Stimulated activated CD8-positive, alpha-beta memory T cell treated with anti-CD3 and anti-CD28 coated beads, Interleukin-4, amount 100 ng/mL, for 48 hours (primary cell): Measurements from ENCODE around the gene RBM15B.
"Not testable (repeated sequence)": the region's sequence is repeated elsewhere in the genome, so short reads cannot be mapped to it uniquely, and the experiment has no call there.

Experiments used
- DNase-seq: peaks from one replicate; pipeline ENCODE4 v3.0.0-alpha.2; 2020

Gene RBM15B, protein sequence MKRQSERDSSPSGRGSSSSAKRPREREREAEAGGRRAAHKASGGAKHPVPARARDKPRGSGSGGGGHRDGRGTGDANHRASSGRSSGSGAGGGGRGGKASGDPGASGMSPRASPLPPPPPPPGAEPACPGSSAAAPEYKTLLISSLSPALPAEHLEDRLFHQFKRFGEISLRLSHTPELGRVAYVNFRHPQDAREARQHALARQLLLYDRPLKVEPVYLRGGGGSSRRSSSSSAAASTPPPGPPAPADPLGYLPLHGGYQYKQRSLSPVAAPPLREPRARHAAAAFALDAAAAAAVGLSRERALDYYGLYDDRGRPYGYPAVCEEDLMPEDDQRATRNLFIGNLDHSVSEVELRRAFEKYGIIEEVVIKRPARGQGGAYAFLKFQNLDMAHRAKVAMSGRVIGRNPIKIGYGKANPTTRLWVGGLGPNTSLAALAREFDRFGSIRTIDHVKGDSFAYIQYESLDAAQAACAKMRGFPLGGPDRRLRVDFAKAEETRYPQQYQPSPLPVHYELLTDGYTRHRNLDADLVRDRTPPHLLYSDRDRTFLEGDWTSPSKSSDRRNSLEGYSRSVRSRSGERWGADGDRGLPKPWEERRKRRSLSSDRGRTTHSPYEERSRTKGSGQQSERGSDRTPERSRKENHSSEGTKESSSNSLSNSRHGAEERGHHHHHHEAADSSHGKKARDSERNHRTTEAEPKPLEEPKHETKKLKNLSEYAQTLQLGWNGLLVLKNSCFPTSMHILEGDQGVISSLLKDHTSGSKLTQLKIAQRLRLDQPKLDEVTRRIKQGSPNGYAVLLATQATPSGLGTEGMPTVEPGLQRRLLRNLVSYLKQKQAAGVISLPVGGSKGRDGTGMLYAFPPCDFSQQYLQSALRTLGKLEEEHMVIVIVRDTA

DNA sequence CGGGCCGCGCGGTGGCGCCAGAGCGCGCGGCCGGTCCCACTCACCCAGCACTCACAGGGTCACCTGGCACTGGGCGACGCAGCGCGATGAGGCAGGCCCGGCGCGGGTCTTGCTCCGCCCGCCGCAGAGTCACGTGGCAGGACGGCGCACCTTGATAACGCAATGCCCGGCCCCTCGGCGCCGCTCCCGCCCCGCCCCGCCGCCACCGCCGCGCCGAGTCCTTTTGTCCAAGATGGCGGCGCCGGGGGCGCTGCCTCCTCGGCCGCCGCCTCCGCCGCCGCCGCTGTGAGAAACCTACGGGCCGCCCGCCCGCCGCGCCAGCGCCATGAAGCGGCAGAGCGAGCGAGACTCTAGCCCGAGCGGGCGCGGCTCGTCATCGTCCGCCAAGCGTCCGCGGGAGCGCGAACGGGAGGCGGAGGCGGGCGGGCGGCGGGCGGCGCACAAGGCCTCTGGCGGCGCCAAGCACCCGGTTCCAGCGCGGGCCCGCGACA lies at the start of gene RBM15B:
Gene RBM15B, plus strand, starts transcription at position 211 of the 491 bp plus-strand sequence. Its CDS starts 115 bp downstream, at position 326.
- peak; percentile 98 for DNase-seq

DNA sequence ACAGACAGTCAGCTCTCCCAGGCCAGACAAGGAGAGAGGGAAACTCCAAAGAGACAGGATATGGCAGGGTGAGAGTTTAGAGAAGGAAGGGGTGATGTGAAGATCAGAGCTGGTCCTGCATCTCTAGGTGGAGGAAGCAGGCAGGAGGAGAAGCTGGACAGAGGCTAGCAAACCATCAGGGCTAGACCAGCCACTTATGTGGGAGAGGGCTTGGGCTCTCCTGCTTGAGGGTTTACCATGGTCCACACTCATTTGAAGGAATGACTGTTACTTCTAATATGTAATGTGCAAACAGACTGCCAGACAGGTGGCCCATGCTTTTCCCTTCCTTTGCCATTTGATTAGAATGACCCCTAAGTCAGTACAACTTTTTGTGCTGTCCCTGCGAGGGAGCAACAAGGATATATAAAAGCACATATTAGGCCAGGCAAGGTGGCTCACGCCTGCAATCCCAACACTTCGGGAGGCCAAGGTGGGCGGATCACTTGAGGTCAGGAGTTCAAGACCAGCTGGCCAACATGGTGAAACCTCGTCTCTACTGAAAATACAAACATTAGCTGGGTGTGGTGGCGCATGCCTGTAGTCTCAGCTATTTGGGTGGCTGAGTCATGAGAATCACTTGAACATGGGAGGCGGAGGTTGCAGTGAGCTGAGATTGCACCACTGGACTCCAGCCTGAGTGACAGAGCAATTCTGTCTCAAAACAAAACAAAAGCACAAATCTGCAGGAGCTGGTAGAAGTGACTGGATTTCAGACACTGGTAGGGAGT lies 47.0 kb upstream of the RBM15B start:
- no peak for DNase-seq

DNA sequence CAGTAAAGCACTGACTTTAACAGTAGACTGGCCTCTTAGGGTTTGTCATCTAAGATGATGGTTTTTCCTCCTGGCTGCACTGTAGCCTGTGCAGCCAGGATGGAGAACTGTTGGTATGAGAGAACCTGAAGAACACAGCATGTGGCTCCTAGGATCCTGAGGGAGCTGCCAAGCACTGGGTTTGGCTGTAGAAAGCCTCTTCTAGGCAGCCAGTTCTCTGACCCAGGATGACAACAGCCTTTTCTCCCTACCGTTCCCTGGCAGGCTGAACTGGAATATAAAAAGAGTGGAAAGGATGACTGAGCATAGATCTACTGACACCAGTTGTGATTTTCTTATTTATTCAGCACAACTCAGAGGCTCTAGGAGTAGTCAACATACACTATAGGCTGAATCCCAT lies 40.3 kb upstream of the RBM15B start:
- DNase-seq: no peak

DNA sequence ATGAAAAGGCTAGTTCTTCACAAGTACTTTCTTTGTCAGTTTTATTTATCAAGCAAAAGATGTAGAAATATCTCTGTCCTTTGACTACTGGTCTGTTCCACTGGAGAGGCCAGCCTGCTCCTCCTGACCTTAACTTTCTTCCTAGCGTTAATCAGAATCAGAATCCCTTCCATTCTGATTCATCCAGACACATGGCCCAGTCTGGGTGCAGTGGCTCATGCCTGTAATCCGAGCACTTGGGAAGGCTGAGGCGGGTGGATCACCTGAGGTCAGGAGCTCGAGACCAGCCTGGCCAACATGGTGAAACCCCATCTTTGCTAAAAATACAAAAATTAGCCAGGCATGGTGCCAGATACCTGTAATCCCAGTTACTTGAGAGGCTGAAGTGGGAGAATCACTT lies 38.0 kb upstream of the RBM15B start:
- DNase-seq: no peak

DNA sequence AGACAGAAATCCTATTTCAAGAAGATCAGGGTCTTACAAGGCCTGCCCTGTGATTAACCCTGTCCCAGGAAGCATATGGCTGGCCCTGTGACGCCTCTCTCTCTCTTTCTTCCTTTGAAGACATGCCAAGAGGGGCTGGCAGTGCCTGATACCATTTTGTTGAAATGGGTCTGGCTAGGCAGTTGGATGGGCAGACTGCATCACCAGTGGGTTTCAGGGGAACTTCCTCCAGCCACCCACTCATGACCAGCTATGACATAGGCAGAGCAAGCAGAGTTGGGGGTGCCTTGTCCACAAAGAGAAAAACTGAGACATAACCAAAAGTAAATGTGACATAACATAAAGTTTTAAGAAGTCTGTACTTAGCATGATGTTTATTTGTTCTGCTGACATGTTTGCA lies 37.4 kb upstream of the RBM15B start:
- no peak for DNase-seq

DNA sequence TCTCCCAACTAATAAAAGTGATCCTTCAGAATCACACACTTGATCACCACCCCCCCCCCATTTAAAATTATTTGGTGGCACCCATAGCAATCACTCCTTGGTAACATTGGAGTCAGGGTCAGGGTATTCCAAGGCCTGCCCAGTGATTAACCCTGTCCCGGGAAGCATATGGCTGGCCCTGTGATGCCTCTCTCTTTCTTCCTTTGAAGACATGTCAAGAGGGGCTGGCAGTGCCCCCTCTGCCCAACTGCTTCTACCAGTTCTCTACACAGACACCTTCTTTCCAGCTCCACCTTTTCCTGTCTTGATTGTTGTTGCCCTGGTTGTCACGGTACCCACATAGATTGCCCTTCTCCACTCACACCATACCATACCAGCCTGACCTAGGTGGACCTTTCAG lies 36.9 kb upstream of the RBM15B start:
- DNase-seq: no peak

DNA sequence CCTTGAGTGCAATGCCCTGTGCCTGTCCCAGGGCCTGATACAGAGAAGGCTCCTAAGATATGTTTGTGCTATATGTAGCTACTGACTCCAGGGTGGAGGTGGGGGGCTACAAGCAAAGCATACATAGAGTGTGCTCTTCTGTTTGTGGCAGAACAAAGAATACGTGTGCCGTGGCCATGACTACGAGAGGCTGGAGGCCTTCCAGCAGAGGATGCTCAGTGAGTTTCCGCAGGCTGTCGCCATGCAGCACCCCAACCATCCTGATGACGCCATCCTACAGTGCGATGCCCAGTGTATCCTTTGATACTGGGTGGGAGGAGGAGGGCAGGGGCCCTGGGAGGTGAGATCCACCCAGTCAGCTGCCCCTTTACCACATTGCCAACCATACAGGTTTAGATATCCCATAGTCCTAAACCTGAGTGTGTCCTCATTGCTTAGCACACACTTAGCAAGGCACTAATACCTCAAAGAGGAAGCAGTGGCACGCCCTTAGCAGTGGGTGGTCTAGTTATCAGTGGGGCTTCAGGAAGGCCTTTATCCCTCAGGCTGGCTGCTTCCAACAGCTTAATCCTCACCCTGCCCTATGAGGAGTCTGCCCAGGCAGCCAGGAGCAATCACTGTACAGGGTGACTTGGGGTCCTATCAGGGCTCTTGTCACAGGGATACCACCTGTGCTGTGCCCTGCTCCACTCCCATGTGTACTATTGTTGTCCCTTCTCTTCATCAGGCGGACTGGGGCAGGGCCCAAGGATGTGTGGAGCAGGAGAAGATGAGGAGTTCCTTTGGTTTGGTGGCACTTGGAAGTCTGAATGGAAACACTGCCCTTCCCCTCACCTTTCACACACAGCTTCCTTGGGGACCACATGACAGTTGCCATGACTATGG lies 36.1 kb upstream of the RBM15B start:
- DNase-seq: no peak

GRCh38 chr3:51355891-51356578 lies 35.0 kb upstream of the RBM15B start:
- DNase-seq: no peak

GRCh38 chr3:51357856-51358255 lies 33.2 kb upstream of the RBM15B start:
- no peak for DNase-seq

GRCh38 chr3:51358981-51359380 lies 32.1 kb upstream of the RBM15B start:
- DNase-seq: no peak

DNA sequence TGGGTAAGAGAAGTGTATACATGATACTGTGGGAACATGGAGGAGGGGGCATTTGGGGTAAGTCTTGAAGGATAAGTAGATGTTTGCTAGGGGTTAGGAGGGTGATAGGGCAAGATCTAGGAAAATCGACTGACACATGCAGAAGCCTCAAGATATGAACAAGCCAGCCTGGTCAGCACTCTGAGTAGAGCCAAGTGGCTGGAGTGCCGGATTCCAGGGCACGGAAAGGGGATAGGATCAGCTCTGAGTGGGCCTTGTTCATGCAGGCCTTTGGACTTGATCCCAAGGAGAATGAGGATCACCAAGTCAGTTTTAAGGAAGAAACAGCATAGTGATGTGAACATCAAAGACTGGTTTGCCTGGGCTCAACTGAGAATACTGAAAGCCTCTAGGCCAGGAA lies 30.3 kb upstream of the RBM15B start:
- DNase-seq: no peak

DNA sequence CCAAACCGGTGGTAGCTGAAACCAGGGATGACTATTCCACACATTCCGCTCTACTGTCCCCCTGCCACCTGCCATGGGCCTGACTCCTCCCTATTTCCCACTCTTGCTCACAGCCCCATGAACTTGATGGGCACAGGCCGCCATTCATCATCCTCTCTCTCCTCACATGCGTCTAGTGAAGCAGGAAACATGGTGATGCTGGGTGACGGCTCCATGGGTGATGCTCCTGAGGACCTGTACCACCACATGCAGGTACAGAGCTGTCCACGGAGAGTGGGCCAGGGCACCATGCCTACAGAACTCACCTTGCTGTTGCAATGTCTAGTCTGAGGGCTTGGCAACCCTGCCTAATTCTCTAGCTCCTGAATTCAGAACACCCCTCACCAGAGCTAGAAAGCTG lies 29.3 kb upstream of the RBM15B start:
- no peak for DNase-seq

GRCh38 chr3:51362476-51362875 lies 28.6 kb upstream of the RBM15B start:
- DNase-seq: no peak

- not testable (repeated sequence) for DNase-seq
Observed at GRCh38 chr3:51368276-51368675, 22.8 kb upstream of the RBM15B start.

GRCh38 chr3:51371943-51372557 lies 19.0 kb upstream of the RBM15B start:
- peak; percentile 69 for DNase-seq

- DNase-seq: no peak
Observed at GRCh38 chr3:51373658-51374421, 17.2 kb upstream of the RBM15B start.

- DNase-seq: no peak
Observed at GRCh38 chr3:51374456-51374855, 16.6 kb upstream of the RBM15B start.

DNA sequence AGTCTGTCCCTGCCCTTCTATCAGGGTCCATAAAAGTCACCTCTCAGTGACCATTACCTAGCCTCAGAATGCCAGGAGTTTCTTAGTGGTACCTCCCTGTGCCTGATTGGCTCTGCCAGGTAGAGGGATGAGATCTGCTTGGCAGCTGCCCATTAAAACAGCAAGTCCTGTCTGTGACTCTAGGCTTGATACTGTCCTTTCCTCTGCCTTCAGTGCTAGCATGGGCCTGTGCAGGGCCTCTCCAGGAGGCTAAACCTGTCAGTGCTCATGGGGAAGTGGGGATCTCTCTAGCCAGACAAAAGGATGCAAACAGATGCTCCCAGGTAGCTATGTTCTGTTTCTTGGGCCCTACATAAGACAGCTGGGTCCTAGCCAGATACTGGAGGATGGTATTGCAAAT lies 15.9 kb upstream of the RBM15B start:
- DNase-seq: no peak

GRCh38 chr3:51375571-51375970 lies 15.5 kb upstream of the RBM15B start:
- DNase-seq: no peak

- no peak for DNase-seq
Observed at GRCh38 chr3:51378065-51378464, 13.0 kb upstream of the RBM15B start.
